ENCODE data around the gene TFAP2E.

TFAP2E gene

GRCh38 chr1:35597870-35598269 lies 24.8 kb downstream of the TFAP2E start:
- DNase-seq: no peak

DNA sequence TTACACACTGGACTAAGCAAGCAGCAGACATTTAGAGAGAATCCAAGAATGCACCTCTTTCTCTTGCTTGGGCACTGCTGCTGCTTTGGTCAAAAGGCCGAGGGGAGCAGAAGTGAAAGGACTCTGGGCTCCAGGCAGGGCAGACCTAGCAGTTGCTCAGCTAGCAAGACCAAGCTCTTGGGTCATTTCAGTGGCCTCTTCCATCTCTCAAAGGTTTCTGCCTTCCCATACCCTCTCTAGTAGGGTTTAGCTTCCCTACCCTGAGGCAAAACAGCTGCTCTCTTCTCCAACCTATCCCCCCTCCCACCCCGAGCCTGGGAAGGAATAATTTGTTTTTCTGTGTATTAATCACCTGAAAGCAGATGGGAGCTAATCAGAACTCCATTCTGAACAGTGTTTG lies 25.8 kb downstream of the TFAP2E start:
- DNase-seq: no peak

DNA sequence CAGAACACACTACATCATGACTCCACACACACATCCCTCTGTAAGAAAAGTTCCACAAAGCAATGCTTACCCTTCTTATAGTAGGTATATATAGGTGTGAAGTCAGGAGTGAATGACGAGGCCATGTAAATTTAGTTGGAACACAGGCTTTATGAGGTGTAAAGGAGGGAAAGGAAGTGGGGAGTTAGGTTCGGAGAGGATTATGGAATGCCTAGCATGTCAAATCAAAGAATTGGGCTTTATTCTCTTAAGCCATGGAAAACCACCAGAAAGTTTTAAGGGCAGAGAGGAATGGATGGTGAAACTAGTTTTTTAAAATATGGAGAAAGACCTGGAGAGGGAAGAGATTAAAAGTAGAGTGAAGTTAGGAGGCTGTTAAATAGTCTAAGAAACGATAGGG lies 26.3 kb downstream of the TFAP2E start:
- DNase-seq: no peak

GRCh38 chr1:35600593-35600992 lies 27.5 kb downstream of the TFAP2E start:
- DNase-seq: no peak

DNA sequence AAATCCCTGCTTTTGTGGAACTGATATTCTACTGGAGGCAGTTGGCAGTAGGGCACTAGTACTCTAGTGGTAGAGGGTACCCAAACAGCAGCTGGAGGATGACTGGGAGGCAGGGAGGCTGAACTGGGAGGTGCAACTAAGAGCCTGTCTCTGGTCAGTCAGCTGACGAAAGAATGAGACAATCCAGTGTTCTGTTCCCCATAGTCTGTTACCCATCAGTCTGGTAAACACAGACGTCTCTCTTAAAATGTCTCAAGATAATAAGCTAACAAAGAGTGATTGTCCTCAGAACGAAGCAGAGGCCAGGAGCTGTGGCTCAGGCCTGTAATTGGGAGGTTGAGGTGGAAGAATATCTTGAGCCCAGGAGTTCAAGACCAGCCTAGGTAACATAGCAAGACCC lies 30.4 kb downstream of the TFAP2E start:
- no peak for DNase-seq

GRCh38 chr1:35603941-35604340 lies 30.8 kb downstream of the TFAP2E start:
- DNase-seq: no peak

DNA sequence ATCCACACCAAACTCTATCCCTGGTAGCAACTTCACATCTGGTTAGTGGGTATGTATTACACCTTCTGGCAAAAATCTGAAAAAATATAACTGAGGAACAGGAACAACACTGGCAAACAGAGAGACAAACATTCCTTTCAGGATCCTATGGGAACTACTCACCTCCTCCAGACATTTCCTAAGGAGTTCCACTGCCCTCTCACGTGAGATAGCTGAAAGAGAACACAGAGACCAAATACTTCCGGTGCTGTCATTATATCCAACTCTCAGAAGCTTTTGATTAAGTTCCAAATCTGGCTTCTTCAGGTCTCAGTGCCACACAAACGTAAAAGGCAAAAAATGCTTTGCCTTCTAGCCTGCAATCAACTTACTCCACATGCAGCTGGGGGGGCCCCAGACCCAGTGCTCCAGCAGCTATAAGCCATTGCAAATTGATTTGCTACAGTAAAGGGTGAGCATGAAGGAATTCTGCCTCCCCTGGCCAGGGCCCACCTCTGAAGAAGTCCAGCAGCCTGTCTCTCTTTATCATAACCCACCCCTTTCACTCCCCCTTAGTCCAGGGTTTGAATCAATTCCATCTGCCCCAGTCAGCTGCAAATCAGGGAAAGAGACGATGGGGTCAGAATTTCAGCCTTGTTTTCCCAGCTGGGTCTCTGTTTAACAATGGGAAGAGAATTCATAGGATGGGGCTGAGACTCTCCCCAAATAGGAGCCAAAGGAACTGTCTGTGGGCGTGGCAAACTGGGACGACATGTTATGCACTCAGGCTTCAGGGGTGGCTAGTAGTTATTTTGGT lies 32.2 kb downstream of the TFAP2E start:
- no peak for DNase-seq

DNA sequence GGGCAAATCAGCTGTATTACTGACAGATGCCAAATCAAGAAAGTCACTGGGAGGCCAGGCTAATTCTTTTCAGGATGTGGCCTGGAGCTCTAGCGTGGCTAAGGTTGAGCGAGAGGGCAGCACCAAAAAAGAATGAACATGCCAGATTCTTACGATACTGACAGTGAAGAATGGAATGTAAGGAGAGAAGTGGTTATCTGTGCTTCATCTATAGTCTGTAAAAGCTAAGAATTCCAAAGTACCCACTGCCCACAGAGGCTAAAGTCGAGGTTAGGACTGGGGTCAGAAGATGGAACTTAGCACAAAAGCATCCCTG lies 32.7 kb downstream of the TFAP2E start:
- DNase-seq: no peak

DNA sequence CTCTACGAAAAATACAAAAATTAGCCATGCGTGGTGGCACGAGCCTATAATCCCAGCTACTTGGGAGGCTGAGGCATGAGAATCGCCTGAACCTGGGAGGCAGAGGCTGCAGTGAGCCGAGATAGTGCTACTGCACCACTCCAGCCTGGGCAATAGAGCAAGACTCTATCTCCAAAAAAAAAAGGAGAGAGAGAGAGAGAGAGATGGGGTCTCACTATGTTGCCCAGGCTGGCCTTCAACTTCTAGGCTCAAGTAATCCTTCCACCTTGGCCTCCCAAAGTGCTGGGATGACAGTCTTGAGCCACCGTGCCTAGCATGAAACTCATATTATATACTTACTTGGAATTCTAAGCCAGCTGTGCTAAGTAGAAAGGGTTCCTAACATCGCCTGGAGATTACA lies 38.5 kb downstream of the TFAP2E start:
- no peak for DNase-seq

DNA sequence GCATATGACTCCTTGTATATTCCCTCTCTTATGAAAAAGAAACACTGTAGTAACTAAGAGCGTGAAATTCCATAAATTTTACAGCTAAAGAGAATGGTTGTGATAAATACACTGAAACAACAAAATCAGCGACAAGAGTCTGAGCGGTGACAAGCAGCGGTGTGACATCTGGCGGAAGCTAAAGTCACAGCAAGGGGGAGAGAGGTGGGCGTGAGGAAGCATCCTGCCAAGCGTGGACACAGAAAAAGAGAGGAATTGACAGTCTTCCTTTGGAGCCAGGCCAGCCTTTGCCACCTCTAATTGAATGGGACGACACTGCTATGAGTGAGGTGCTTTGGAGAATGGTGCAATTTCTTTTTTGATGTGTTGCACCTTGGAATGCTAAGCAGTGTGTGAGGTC lies 42.3 kb downstream of the TFAP2E start:
- DNase-seq: no peak

GRCh38 chr1:35619237-35620121 lies 46.4 kb downstream of the TFAP2E start:
- DNase-seq: no peak

DNA sequence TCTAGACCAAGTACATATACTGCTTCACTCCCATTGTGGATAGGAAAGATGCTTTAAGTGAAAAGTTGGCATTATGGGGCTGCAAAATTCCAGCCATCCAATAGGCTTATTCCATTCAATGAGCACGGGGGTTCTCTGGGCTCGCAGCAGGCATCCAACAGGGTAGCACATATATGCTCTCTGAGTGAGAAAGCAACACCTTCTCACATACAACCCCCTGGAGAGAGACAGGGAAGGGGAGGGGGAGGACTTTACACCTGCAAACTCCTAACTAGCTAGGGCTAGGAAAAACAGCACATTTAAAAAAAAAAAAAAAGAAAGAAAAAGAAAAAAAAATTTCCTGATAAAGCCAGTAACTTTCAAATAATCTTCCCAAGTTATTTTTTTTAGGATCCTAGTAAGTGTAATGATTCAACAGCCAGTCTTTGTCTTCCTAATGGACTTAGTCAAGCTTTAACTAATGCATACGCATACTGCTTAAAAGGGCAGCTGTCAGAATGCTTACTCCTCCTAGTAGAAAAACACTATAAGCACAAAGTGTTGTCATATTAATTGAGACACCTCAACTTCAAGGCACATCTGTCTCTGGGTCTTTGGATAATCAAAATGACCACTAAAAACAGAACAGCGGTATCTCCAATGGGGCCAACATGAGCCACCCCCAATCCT lies 49.5 kb downstream of the TFAP2E start:
- DNase-seq: no peak

- no peak for DNase-seq
Observed at GRCh38 chr1:35623832-35624231, 50.7 kb downstream of the TFAP2E start.

DNA sequence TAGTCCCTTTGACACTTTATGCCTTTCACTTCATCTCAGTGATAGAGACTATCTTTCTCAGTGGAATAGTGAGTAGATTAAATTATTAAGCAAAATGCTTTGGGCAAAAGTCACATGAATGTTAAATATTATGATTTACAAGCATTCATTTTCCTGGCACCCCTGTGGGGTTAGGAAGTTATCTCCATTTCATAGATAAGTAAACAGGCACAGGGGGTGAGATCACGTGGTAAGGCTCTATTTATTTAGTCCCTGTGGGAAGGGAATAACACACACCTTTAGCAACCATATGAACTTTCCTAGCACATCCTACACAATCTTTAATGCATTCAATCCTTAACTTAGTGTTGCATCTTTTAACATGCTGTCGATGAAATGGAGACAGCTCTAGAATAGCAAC lies 55.9 kb downstream of the TFAP2E start:
- no peak for DNase-seq

GRCh38 chr1:35631396-35631795 lies 58.3 kb downstream of the TFAP2E start:
- DNase-seq: no peak

DNA sequence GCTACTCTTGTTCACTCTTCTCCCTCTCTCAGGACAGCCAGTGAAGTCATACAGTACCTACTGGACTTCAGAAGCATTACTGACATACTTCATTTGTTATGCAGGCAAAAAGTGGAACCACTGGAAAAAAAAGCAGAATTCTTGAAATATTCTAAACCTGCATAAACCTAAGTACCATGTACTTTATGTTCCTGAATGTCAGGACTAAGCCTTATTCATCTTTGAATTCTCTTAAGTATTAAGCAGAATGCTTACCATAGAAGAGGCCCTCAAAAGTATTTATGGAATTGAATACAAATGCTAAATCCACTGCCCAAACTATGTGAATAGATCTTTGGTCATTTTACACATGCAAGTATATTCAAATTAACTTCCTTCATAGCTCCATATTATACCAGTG lies 60.4 kb downstream of the TFAP2E start:
- no peak for DNase-seq

- DNase-seq: peak in 3 of 4 experiments; percentile 2 to 58 (median 46)
Observed at GRCh38 chr1:35637401-35637809, 64.3 kb downstream of the TFAP2E start.

- peak in 2 of 4 experiments; percentile 2 to 5 for DNase-seq
Observed at GRCh38 chr1:35640380-35641232, 67.5 kb downstream of the TFAP2E start.

- peak; percentile 97 to 98 (median 97) for DNase-seq
Observed at GRCh38 chr1:35641233-35641866, 68.2 kb downstream of the TFAP2E start, which contains the start of gene PSMB2. PSMB2 (minus strand) TSS chr1:35641526; CDS start chr1:35641432, 94 bp downstream.

- peak; percentile 24 to 36 (median 32) for DNase-seq
Observed at GRCh38 chr1:35642471-35642955, 69.4 kb downstream of the TFAP2E start.

DNA sequence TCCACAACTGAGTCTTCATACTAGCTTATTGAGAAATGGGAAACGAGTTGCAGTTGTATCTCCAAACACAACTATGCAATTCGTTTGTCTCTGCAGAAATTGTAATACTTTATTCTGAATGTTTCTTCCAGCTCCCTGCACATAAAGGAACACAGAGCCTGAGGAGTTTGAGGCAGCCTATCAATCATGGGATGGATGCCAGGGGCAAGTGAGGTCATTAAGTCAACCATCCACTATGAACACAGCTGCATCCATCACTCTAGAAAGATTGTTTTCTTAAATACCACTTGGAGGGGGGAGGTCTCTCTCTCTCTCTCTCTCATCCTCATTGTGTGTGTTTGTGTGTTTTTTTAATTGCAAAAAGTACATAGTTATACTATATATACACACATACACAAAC lies 71.1 kb downstream of the TFAP2E start:
- no peak for DNase-seq
